C1 segment of cervical spinal cord (tissue), 14 donors: ENCODE data around the gene FBXW10B.
"Not testable (repeated sequence)": the region's sequence is repeated elsewhere in the genome, so short reads cannot be mapped to it uniquely, and the experiment has no call there.

ENCODE experiments used
- DNase-seq, 14 donors: peaks; one replicate each; lab custom pipeline; 2025; lab: John Stamatoyannopoulos, UW

Gene FBXW10B

DNA sequence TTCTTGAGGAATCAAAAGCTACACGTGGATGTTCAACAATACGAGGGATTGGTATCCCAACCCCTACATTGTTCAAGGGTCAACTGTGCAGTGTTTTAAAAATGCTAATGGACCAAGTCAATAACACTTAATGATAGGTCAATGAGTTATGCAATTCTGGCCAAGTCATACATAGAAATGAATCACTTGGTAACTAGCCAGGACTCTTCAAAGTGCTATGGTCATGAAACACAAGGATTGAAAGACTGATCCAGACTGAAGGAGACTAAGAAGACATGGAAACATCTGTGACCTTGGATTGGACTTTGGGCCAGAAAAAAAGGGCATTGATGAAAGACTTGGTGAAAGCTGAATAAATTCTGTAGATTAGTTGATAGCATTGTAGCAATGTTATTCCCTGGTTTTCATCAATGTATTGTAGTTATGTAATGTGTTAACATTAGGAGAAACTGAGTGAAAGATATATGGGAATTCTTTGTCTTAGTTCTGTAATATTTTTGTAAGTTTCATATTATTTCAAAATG is 11.5 kb upstream of the FBXW10B start:
- not testable (repeated sequence) for DNase-seq

DNA sequence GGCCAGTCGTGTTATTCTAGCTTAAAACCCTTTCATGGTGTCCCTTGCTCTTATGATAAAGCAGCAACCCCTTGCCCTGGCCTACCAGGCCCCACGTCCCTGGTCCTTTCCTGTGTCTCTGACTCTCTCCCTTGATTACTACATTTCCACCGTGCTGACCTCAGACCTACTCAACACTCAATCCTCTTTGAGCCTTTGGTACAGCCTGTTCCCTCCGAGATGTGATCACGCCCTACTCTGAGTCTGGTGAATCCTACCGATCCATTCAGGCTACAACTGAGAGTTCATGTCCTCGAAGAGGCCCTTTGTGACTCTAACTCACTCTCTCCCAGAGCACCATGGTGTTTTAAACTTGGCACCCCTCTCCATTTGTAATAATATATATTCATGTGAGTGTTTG is 10.5 kb upstream of the FBXW10B start:
- DNase-seq: not testable (repeated sequence)

DNA sequence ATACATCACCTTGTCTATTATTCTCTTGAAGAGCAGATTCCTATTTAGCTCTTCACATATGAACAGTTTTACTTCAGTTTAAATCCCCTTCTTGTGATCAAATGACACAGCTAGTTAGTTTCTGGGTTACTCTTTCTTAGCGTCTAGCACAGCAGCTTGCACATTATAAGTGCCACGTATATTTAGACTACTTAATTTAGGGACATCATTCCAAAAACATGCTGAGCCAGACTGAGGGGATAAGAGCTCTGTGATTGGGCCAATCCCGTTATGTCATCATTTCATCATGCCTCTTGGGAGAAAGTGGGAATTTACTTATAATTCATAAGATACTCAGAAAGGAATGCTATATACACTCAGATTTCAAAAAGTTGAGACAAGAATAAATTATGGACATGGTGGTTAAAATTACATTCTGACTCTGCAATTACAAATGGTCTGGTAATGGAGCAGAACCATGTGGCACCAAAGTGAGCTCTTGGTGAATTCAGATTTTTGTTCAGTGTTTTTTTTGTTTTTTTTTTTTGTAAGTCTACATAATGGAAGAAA is 4.2 kb upstream of the FBXW10B start:
- peak in 1 of 14 donors; percentile 65 for DNase-seq

DNA sequence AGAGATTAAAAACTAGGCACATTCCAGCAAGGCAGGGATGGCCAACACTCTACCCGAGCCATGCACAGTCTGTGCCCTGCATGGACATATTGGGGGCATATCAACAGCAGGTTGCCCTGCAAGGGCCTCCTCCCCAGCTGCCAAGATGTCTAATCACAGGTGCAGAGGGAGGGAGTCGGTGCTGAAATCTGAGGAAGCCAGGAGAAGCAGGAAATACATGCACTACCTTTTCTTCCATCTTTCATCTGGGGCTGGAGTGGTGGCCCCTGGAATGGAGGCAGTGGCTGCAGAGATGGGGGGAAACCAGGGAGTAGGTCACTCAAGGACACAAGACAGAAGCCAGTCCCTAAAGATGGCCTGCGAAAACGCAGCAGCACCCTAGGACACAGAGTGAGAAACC is 3.8 kb upstream of the FBXW10B start:
- peak in 1 of 14 donors; percentile 83 for DNase-seq

DNA sequence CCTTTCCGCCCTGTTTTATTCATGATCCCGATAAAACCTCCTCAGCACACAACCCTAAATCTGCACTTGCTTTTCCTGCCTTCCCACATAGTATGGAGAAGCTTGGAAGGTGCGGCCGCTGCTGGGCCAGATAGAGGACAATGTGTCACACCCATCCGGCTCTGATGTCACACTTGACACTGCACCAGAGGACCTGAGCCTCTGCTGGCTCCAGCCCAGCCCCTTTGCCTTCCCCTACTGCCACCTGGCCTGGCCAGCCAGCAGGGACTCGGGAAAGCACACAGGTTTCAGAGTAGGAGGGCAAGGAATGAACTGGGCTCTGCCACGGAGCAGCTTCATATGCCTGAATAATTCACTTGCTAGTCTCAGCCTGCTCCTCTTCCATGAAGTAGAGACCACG is 2.6 kb upstream of the FBXW10B start:
- DNase-seq: peak in 1 of 14 donors; percentile 89

DNA sequence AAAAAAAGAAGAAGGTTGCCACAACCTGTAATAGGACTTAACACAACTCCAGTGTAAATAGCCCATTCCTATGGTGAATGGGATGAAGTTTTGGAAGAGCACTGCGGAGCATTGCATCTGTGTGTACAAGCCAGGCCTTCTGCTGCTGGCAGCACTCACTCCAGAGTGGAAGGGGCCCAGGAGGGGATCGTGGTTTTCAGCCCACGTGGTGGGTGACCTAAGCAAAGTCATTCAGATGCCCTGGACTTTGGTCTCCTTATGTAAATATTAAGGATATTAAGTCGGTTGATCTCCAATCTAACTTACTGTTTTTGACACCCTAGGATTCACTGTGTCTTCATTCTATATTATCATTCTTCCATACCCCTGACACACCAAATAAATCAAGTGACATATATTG is 2.7 kb downstream of the FBXW10B start:
- not testable (repeated sequence) for DNase-seq

DNA sequence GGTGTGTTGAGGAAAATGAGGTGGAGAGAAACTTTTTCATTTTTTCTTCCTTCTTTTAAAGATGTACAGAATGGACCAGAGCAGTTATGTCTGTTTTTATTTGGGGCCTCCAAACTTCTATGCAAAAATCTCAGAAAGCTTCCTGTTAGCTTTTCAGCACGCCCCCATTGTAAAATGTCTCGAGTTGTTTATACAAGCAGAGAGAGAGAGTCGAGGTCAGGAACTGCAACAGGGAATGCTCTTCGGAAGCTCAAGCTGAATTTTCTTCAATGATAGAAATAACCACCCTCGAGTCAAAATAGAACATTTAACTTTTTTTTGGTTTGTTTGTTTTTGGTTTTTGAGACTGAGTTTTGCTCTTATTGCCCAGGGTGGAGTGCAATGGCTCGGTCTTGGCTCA is 3.7 kb downstream of the FBXW10B start:
- DNase-seq: not testable (repeated sequence)

DNA sequence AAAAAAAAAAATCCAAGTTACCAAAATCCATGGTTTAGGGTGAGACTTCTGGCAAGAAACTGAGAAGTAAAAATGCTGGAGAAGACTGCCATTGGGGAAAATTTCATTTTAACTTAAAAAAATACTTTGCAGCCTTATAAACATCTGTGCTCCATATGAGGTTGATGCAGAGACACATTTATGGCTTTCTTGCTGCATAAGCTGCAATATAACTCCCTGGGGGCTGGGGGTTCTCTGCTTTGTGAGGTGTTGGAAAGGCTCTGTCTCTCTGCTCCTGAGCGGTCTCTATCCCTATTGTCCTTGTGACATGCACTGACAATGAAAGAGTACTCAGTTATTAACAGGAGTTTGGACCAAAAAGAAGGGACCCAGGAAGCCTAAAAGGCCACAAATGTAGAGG is 6.4 kb downstream of the FBXW10B start:
- not testable (repeated sequence) for DNase-seq

DNA sequence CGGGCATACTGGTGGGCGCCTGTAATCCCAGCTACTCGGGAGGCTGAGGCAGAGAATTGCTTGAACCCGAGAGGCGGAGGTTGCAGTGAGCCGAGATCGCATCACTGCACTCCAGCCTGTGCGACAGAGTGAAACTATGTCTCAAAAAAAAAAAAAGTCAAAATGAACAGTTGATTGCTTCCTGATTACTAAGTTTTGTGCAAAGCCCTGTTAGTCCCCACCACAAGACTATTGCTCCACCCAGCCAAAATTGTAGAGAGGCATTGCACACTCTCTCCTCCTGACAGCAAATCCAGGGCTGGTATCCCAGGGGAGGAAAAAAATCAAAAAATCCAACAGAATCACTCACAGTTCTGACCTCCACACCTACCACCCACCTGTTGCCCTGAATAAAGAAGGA is 26.5 kb downstream of the FBXW10B start:
- not testable (repeated sequence) for DNase-seq

DNA sequence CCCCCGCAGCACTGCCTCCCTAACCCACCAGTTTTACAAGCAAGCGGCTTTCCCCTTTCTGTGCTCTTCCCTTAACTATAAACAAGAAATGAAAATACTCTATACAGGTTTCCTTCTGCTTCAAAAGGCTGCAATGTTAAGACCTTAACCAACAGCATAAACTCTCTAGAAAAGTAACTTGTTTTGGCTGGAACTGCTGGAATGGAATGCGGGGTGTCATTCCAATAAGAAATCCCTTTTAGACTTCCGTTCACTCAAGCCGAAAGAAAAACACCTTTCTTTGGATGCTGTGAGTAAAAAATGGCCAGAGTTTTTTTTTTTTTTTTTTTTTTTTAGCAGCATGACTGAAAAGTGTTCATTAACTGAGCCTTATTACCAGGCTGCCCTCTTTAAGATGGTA is 27.5 kb downstream of the FBXW10B start:
- DNase-seq: not testable (repeated sequence)

DNA sequence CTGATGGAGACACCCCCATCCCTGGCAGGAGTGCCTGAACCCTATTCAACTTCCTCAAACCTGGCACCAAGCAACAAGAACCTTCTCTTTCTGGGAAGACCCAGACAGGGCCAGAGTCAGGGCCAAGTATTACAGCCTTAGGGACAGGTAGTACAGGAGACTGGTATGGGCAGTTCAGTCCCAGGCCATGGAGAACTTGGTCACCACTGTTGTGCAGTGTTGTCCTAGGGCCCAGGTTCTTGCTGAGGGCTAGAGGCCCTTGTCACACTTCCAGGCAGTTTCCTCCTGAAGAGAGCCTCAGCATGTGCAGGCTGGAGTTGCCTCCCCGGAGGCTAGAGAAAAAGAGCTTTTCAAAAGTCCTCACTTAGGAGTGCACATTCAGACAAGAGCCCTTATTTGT is 28.7 kb downstream of the FBXW10B start:
- not testable (repeated sequence) for DNase-seq

DNA sequence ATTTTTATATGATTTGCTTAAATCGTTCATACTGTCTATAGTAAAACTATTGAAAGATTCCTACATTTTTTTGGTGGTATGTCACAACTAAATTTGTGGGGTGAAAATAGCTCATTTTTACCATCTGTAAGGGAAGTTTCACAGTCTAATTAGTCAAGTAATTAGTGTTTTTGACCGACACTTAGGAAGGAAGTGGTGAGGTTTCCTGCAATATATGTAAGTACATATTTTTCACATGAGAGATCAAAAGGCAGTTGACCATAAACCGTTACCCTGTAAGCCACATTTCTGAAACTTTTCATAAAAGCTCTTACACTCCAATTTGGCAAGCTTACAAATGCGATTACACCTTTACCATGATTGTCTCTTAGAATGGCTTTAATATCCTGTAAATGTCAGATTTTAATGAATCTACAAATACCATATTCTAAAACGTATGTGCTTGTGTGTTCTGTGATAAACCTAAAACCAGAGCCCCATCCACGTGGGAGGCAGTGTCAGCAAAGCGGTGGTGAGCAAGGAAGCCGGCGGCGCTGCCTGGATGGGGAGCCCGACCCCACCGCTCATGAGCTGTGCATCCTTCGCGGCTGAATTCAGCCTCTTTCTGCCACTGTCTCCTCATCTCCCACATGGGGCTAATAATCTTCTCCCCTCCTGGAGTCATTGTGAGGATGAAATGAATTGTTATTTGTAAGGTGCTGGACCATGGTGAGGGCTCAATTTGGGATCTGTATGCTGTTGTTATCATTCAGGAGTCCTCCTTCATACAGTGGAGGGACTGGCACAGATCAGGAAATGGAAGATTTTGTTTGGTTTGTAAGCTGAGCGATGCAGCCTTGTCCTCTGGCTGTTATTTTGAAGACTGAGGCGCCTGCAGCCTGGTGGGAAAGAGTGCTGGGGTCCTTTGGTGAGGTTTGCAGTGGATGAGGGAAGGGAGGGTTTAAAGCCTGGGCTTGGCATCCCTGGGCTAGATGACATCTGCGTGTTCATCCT is 29.7 kb downstream of the FBXW10B start:
- not testable (repeated sequence) for DNase-seq

DNA sequence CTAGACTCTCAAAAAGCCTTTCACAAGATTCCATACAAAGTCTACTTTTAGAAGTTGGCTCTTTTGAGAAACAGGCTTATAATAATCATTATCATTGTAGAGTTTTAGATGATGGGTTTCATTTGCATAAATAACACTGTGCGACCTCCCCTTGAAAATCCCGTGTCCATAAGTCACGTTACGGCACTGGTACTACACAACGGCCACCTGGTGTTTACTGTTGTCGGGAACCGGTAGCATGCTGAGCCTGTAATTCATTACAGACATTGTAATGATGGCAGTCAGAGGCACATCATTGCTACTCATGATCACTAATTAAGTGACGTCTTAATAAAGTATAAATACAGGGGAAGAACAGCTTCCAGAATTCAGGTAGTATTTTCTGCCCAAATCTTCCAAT is 31.5 kb downstream of the FBXW10B start:
- DNase-seq: not testable (repeated sequence)

DNA sequence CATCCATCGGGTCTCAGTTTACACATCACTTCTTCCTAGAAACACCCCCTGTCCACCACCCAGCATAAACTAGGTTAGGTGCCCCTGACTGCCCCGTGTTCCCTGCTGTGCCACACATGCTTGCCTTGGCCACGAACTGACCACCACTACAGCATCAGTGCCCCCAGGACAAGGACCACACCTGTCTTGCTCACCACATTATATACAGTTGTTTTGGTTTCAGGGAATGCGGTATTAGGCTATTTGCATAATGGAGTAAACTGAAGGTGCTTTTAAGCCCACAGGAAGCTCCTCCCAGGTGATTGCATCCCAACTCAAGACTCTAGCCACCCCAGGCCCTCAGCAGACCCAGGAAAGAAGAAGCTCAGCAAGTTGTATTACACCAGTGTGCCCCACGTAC is 36.2 kb downstream of the FBXW10B start:
- not testable (repeated sequence) for DNase-seq

DNA sequence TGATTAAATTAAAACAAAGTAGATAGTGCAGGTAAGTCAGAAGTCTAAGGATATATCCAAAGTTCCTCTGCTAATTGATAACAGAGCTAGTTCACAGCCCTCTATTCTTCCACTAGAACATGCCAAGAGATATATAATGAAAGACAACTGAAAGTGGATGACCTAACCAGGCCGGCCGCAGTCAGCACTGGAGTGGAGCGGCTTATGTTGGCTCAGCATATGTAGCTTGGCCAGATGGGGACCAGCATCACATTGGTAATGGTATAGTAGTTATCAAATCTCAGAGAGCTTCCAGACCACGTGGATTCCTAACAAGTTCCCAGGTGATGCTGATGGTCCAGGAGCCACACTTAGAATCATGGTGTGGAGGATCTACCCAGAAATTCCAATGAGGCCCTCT is 38.0 kb downstream of the FBXW10B start:
- not testable (repeated sequence) for DNase-seq

DNA sequence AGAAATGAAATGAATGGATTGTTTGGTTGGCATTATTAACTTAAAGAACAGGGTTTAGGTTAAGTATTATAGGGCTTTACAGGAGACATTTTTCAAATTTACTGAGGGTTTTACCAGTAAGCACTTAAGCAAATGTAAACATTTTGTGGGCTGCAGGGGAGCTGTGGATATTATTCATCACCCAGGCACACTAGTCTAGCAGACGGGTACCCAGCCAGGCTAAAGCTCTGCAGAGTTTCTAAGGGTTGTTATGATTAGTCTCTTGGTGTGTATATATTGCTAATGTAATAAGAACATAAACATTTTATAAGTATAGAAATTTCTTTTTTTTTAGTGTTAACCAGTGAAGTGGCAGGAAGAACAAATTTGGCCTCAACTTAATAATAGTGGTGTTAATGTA is 42.7 kb downstream of the FBXW10B start:
- DNase-seq: not testable (repeated sequence)

DNA sequence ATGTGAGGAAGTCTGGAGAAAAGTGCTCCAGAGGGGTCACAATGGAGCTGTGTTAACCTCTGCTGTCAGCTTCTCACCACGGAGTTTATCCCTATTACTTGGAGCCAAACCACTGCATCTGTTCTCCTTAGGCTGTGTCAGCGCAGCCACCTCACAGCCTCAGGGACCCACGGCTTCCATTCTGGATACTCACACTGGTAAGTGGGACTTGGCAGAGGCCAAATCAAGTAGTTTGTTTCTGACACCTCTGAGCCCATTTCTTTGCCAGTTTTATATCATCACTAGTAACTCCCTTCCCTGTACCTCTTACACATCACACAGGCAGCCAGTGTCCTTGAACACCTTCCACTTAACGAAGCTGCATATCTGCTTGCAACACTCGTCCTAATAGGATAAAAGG is 44.8 kb downstream of the FBXW10B start:
- not testable (repeated sequence) for DNase-seq

DNA sequence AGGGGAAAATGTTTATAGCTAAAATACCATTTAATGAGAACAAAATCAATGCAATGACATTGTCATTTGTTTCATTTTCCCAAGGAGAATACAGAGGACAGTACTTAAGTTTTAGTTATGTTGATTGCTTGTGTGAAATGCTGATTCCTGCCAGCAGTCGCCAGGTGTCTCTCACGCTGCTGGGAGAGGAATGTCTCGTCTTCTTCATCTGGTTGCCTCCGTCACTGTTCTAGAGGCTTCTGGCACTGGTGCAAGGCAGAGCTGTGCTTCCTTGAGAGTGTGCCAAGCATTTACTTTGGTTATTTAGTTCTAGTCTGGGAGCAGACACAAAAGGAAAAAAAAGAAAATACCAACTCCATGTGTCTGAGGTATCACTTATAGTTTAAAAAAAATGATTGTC is 45.6 kb downstream of the FBXW10B start:
- not testable (repeated sequence) for DNase-seq
